Ishikawa (cell line): Measurements from ENCODE around the gene CPNE2.

Experiments used
- CEBPB ChIP-seq: IDR thresholded peaks from 2 replicates; pipeline ENCODE4 v1.6.1; 2012
- CREB1 ChIP-seq: IDR thresholded peaks from 2 replicates; pipeline ENCODE4 v1.6.1; 2012; ENCODE audit warnings: low read depth
- EGR1 ChIP-seq: IDR thresholded peaks from 2 replicates; pipeline ENCODE4 v1.6.1; 2012
- EP300 ChIP-seq: IDR thresholded peaks from 2 replicates; pipeline ENCODE4 v1.6.1; 2012; ENCODE audit warnings: borderline replicate concordance
- FOXM1 ChIP-seq: IDR thresholded peaks from 2 replicates; pipeline ENCODE4 v1.6.1; 2012; ENCODE audit warnings: low read depth, borderline replicate concordance
- NFIC ChIP-seq: IDR thresholded peaks from 2 replicates; pipeline ENCODE4 v1.6.1; 2012
- RAD21 ChIP-seq: IDR thresholded peaks from 2 replicates; pipeline ENCODE4 v1.6.1; 2012; ENCODE audit warnings: low read depth
- TAF1 ChIP-seq: IDR thresholded peaks from 2 replicates; pipeline ENCODE4 v1.6.1; 2012; ENCODE audit warnings: low read depth, mild to moderate bottlenecking
- TCF12 ChIP-seq: IDR thresholded peaks from 2 replicates; pipeline ENCODE4 v1.6.1; 2012; ENCODE audit warnings: low read depth
- TEAD4 ChIP-seq: IDR thresholded peaks from 2 replicates; pipeline ENCODE4 v1.6.1; 2012
- YY1 ChIP-seq: IDR thresholded peaks from 2 replicates; pipeline ENCODE4 v1.6.1; 2012; ENCODE audit warnings: low read depth
- ZBTB7A ChIP-seq: IDR thresholded peaks from 2 replicates; pipeline ENCODE4 v1.6.1; 2012; ENCODE audit warnings: low read depth
- TF ChIP-seq, protein P1 (sequence below): IDR thresholded peaks from 2 replicates; pipeline ENCODE4 v1.6.1; 2012
- TF ChIP-seq, protein P2 (sequence below): IDR thresholded peaks from 2 replicates; pipeline ENCODE4 v1.6.1; 2012
- TF ChIP-seq, protein P3 (sequence below): IDR thresholded peaks from 2 replicates; pipeline ENCODE4 v1.6.1; 2012; ENCODE audit warnings: low read depth, mild to moderate bottlenecking

The CPNE2 gene

DNA sequence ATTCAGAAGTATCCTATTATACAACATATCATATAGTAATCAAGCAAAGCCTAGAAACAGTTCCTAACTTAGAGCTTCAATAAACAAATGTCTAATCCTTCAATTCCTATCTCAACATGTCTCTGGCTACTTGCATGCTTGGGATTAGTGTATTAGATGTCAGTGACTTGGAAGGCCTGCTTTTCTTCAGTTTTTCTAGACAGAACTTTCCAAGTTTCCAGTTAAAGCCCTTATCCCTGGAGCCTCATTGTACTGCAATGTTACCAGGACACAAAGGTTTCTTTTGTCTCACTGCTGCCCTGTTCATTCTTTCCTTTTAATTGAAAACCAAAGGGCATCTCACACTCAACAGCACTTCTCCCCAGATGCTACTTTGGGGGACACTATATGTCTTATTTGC is 76.9 kb downstream of the CPNE2 start:
- TF ChIP-seq ZBTB7A (no peak), CREB1 (no peak), TCF12 (no peak), FOXM1 (no peak), TEAD4 (no peak), RAD21 (no peak), NFIC (no peak), CEBPB (no peak), YY1 (no peak), EGR1 (no peak), TAF1 (no peak), EP300 (no peak)
- TF ChIP-seq, protein P1, sequence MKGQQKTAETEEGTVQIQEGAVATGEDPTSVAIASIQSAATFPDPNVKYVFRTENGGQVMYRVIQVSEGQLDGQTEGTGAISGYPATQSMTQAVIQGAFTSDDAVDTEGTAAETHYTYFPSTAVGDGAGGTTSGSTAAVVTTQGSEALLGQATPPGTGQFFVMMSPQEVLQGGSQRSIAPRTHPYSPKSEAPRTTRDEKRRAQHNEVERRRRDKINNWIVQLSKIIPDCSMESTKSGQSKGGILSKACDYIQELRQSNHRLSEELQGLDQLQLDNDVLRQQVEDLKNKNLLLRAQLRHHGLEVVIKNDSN = no peak
- TF ChIP-seq, protein P2, sequence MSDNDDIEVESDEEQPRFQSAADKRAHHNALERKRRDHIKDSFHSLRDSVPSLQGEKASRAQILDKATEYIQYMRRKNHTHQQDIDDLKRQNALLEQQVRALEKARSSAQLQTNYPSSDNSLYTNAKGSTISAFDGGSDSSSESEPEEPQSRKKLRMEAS = no peak
- TF ChIP-seq, protein P3, sequence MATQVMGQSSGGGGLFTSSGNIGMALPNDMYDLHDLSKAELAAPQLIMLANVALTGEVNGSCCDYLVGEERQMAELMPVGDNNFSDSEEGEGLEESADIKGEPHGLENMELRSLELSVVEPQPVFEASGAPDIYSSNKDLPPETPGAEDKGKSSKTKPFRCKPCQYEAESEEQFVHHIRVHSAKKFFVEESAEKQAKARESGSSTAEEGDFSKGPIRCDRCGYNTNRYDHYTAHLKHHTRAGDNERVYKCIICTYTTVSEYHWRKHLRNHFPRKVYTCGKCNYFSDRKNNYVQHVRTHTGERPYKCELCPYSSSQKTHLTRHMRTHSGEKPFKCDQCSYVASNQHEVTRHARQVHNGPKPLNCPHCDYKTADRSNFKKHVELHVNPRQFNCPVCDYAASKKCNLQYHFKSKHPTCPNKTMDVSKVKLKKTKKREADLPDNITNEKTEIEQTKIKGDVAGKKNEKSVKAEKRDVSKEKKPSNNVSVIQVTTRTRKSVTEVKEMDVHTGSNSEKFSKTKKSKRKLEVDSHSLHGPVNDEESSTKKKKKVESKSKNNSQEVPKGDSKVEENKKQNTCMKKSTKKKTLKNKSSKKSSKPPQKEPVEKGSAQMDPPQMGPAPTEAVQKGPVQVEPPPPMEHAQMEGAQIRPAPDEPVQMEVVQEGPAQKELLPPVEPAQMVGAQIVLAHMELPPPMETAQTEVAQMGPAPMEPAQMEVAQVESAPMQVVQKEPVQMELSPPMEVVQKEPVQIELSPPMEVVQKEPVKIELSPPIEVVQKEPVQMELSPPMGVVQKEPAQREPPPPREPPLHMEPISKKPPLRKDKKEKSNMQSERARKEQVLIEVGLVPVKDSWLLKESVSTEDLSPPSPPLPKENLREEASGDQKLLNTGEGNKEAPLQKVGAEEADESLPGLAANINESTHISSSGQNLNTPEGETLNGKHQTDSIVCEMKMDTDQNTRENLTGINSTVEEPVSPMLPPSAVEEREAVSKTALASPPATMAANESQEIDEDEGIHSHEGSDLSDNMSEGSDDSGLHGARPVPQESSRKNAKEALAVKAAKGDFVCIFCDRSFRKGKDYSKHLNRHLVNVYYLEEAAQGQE = no peak

DNA sequence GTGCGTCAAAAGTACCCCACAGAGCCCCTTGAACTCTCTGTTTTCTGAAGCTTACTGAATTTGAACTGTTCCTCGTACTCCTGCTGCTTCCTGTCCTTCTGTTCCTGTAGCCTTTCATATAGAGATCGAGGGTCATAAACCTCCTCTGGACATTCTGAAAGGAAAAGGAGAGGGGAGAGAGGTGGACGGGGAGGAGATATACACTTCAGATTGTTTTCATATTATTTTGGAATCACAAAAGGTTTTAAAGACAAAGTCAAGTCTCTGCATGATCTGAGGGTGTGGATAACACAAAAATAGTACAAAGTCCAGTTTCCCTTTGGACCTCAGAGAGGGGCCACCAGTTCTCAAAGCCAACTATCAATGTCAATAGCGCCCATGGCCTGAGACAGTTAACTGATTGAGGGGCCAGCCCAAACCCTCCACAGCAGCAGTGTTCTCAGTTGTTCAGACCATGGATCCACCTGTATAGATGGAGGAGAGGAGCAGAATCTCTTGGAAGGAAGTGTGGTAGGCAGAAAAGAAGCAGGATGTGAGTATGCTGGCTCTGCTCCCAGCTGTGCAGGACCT is 80.4 kb downstream of the CPNE2 start:
- no peak for TF ChIP-seq NFIC
- no peak for TF ChIP-seq TAF1
- TF ChIP-seq, protein P3 = no peak
- no peak for TF ChIP-seq FOXM1
- no peak for TF ChIP-seq TEAD4
- TF ChIP-seq, protein P2 = no peak
- TF ChIP-seq CREB1 = no peak
- TF ChIP-seq YY1 = no peak
- TF ChIP-seq EGR1 = no peak
- TF ChIP-seq CEBPB = no peak
- no peak for TF ChIP-seq RAD21
- TF ChIP-seq TCF12 = no peak
- no peak for TF ChIP-seq EP300
- TF ChIP-seq, protein P1 = no peak
- no peak for TF ChIP-seq ZBTB7A

DNA sequence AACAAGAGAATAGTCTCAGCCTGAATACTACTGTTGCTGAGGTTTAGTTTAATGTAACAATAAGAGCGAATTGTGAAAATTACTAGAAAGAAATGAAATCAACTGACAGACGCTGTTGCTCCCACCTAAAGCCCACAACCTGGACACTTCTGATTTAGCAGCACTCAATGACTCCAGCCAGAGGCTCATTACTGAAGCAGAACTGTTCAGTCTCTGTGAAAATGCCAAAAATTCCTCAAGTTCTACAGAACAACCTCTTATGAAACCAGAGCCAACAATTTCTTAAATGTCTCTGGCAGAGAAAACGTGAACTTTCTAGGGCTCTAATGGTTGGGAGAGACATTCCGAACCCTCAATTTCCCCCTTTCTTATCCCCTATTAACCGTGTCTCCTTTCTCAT is 83.5 kb downstream of the CPNE2 start:
- no peak for TF ChIP-seq NFIC
- TF ChIP-seq TEAD4 = peak; percentile 43; the same call in 1 of the 2 replicates

DNA sequence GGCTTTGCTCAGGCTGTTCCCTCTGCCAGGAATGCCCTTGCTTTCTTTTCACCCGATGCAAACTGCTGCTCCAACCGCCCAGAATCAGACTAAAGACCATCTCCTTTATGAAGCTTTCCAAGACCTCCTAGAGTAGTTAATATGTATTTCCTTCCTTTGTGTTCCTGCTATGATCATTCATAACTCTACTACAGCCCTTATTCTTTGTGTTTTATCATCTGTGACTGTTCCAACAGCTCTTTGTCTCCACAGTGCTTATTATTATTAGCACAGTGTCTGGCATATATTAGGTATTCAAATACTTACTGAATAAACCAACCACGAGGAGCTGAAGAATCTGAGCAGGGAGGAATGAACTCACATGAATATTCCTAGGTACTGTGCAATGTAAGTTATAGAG is 85.8 kb downstream of the CPNE2 start:
- no peak for TF ChIP-seq TAF1
- peak; percentile 40; the same call in 1 of the 2 replicates for TF ChIP-seq EP300
- no peak for TF ChIP-seq ZBTB7A

DNA sequence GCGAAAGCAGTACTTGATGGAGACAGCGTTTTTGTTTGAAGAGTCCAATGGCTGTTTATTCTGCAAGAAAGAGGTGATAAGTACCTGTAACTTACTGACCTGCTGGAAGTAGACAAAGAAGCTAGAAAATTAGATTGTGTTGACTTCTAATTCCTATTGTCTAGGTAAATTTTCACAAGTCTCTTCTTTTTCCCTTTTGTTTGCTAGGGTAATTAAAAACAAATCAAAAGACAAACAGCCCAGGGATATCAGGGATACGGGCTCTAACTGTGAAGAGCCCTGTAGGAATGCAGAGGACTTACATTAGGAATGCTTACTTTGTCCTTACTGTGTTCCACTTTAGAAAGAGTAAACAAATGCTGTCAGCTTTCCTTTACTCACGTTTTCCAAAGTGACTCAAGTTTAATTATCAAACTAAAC is 86.4 kb downstream of the CPNE2 start:
- TF ChIP-seq, protein P1 = no peak
- TF ChIP-seq EGR1 = no peak

DNA sequence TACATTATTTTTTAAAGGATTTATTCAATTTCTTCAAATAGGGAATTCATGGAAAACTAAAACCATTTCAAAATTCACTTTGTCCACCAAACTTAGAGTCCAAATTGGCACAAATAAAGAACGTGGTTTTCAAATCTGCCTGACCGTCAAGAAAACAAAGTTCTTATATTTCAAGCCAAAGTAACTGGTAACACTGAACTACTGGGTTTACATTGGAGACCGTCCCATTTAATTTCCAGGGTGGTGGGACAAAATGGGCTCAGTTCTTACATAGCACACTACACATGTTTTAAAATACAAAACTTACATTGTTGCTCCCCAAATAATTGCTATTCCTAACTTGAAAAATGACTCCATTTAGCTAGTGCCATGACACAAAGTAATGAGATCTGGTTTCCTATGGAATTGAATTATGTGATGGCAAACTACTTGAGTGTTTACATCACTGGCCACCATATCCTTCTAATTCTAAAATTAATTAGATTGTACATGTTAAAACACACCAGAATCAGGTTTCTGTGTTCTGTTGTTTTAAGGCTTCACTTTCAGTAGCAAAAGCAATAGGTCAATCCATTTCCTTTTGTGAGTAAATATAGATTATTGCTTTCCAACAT is 86.9 kb downstream of the CPNE2 start:
- no peak for TF ChIP-seq CREB1
- no peak for TF ChIP-seq EGR1
- TF ChIP-seq, protein P2 = no peak
- TF ChIP-seq YY1 = no peak
- TF ChIP-seq ZBTB7A = no peak
- TF ChIP-seq RAD21 = no peak
- TF ChIP-seq, protein P1 = no peak
- no peak for TF ChIP-seq TEAD4
- TF ChIP-seq NFIC = no peak
- no peak for TF ChIP-seq TCF12
- no peak for TF ChIP-seq EP300
- TF ChIP-seq CEBPB = no peak
- no peak for TF ChIP-seq FOXM1
- TF ChIP-seq TAF1 = no peak
